H9 (cell line): ENCODE results near the gene TMOD4. TPM values are rescaled to one million over a fixed set of nuclear protein-coding genes. Genes with fewer than 3 reads are reported as not detected.

ENCODE experiments used
- DNase-seq: peaks from one replicate; pipeline ENCODE4 v3.0.0-alpha.2; 2017
- H2AFZ ChIP-seq: one replicate; pipeline ENCODE4 v1.6.1; 2013; ENCODE audit warnings: mild to moderate bottlenecking, low read length, control low read depth, moderate library complexity
- H2AK5ac ChIP-seq: 2 replicates; pipeline ENCODE4 v1.6.1; 2013; ENCODE audit warnings: low read length, control low read depth, mixed read lengths; ENCODE audit not compliant: insufficient read length
- H2BK120ac ChIP-seq: one replicate; pipeline ENCODE4 v1.6.1; 2013; ENCODE audit warnings: low read depth, mild to moderate bottlenecking, low read length, control low read depth, inconsistent platforms; ENCODE audit not compliant: poor library complexity, severe bottlenecking
- H2BK12ac ChIP-seq: 2 replicates; pipeline ENCODE4 v1.6.1; 2013; ENCODE audit warnings: low read length, control low read depth, mixed read lengths, low read depth; ENCODE audit not compliant: insufficient read length
- H2BK15ac ChIP-seq: 2 replicates; pipeline ENCODE4 v1.6.1; 2013; ENCODE audit warnings: low read depth, low read length, control low read depth
- H2BK20ac ChIP-seq: one replicate; pipeline ENCODE4 v1.6.1; 2013; ENCODE audit warnings: low read depth, mild to moderate bottlenecking, low read length, control low read depth, inconsistent platforms; ENCODE audit not compliant: poor library complexity, severe bottlenecking
- H2BK5ac ChIP-seq: 2 replicates; pipeline ENCODE4 v1.6.1; 2013; ENCODE audit warnings: low read length, control low read depth, mixed read lengths; ENCODE audit not compliant: insufficient read length
- H3K14ac ChIP-seq: 2 replicates; pipeline ENCODE4 v1.6.1; 2013; ENCODE audit warnings: low read length, control low read depth; ENCODE audit not compliant: insufficient read depth
- H3K18ac ChIP-seq: 2 replicates; pipeline ENCODE4 v1.6.1; 2013; ENCODE audit warnings: low read depth, mild to moderate bottlenecking, mixed read lengths, low read length, control low read depth; ENCODE audit not compliant: insufficient read length
- H3K23ac ChIP-seq: 2 replicates; pipeline ENCODE4 v1.6.1; 2013; ENCODE audit warnings: low read length, control low read depth, mixed read lengths, low read depth; ENCODE audit not compliant: insufficient read length
- H3K23me2 ChIP-seq: 2 replicates; pipeline ENCODE4 v1.6.1; 2013; ENCODE audit warnings: low read depth, mild to moderate bottlenecking, mixed read lengths, low read length, control low read depth; ENCODE audit not compliant: insufficient read length, poor library complexity, severe bottlenecking
- H3K27ac ChIP-seq: 2 replicates; pipeline ENCODE4 v1.5.1; 2013; ENCODE audit warnings: low read length, control low read depth, mixed read lengths, low read depth; ENCODE audit not compliant: insufficient read length
- H3K27me3 ChIP-seq: 2 replicates; pipeline ENCODE4 v1.6.1; 2013; ENCODE audit warnings: low read length, control low read depth, inconsistent platforms; ENCODE audit not compliant: insufficient read depth
- H3K4ac ChIP-seq: 2 replicates; pipeline ENCODE4 v1.6.1; 2013; ENCODE audit warnings: low read depth, mild to moderate bottlenecking, control low read depth, inconsistent platforms, low read length, moderate library complexity
- H3K4me1 ChIP-seq: 2 replicates; pipeline ENCODE4 v1.6.1; 2013; ENCODE audit warnings: low read length, control low read depth, inconsistent platforms; ENCODE audit not compliant: insufficient read depth
- H3K4me2 ChIP-seq: 2 replicates; pipeline ENCODE4 v1.6.1; 2013; ENCODE audit warnings: low read length, control low read depth, mixed read lengths; ENCODE audit not compliant: insufficient read length, insufficient read depth
- H3K56ac ChIP-seq: 2 replicates; pipeline ENCODE4 v1.6.1; 2013; ENCODE audit warnings: low read depth, mild to moderate bottlenecking, mixed read lengths, low read length, control low read depth; ENCODE audit not compliant: insufficient read length
- H3K79me1 ChIP-seq: 2 replicates; pipeline ENCODE4 v1.6.1; 2013; ENCODE audit warnings: low read depth, mild to moderate bottlenecking, moderate library complexity, low read length, control low read depth, inconsistent platforms; ENCODE audit not compliant: insufficient read depth, poor library complexity, severe bottlenecking
- H3K79me2 ChIP-seq: 2 replicates; pipeline ENCODE4 v1.6.1; 2013; ENCODE audit warnings: low read length, control low read depth, inconsistent platforms; ENCODE audit not compliant: insufficient read depth
- H3K9ac ChIP-seq: 2 replicates; pipeline ENCODE4 v1.6.1; 2013; ENCODE audit warnings: low read length, control low read depth, mixed read lengths; ENCODE audit not compliant: insufficient read length; ENCODE audit errors: extremely low read depth
- H3K9me3 ChIP-seq: one replicate; pipeline ENCODE4 v1.6.1; 2013; ENCODE audit warnings: low read depth, low read length, inconsistent platforms; ENCODE audit not compliant: control insufficient read depth
- H3T11ph ChIP-seq: one replicate; pipeline ENCODE4 v1.6.1; 2013; ENCODE audit warnings: mild to moderate bottlenecking, low read length, control low read depth, inconsistent platforms
- H4K20me1 ChIP-seq: one replicate; pipeline ENCODE4 v1.6.1; 2013; ENCODE audit not compliant: control insufficient read depth, insufficient read length, insufficient read depth
- H4K5ac ChIP-seq: 2 replicates; pipeline ENCODE4 v1.6.1; 2013; ENCODE audit warnings: low read depth, mild to moderate bottlenecking, mixed read lengths, low read length, control low read depth; ENCODE audit not compliant: insufficient read length
- H4K8ac ChIP-seq: replicated peaks from 2 replicates; pipeline ENCODE4 v1.6.1; 2013; ENCODE audit warnings: low read length, control low read depth, mixed read lengths, low read depth; ENCODE audit not compliant: insufficient read length
- H4K91ac ChIP-seq: 2 replicates; pipeline ENCODE4 v1.6.1; 2013; ENCODE audit warnings: low read depth, mild to moderate bottlenecking, moderate library complexity, mixed read lengths, low read length, control low read depth; ENCODE audit not compliant: insufficient read length
- H3K27ac Mint-ChIP-seq, 3 experiments: 2 replicates in 2 of 3; 3 replicates in 1 of 3; pipeline ENCODE4 v1.8.0; 2020 to 2021; ENCODE audit warnings: mixed read lengths in 3 of 3, mild to moderate bottlenecking in 1 of 3, moderate library complexity in 1 of 3
- H3K27me3 Mint-ChIP-seq: 2 replicates; pipeline ENCODE4 v1.8.0; 2021; ENCODE audit warnings: low read depth, mild to moderate bottlenecking, moderate library complexity, mixed read lengths
- H3K36me3 Mint-ChIP-seq, 3 experiments: 2 replicates in 2 of 3; 3 replicates in 1 of 3; pipeline ENCODE4 v1.8.0; 2020 to 2021; ENCODE audit warnings: low read depth in 3 of 3, mixed read lengths in 3 of 3; ENCODE audit not compliant: insufficient read depth in 1 of 3
- H3K4me1 Mint-ChIP-seq, 2 experiments: 2 replicates each; pipeline ENCODE4 v1.8.0; 2020; ENCODE audit warnings: mixed read lengths in 2 of 2
- H3K4me3 Mint-ChIP-seq, 2 experiments: 2 replicates in 1 of 2; 3 replicates in 1 of 2; pipeline ENCODE4 v1.8.0; 2020 to 2021; ENCODE audit warnings: mild to moderate bottlenecking in 2 of 2, mixed read lengths in 2 of 2, moderate library complexity in 1 of 2
- H3K9me3 Mint-ChIP-seq, 2 experiments: 2 replicates in 1 of 2; 3 replicates in 1 of 2; pipeline ENCODE4 v1.8.0; 2020; ENCODE audit warnings: mild to moderate bottlenecking in 2 of 2, mixed read lengths in 2 of 2, moderate library complexity in 1 of 2
- CTCF ChIP-seq: fragments of 200-600 bp; sonication (generic); conservative IDR thresholded peaks from 3 replicates; pipeline ENCODE4 v1.8.0; 2021; ENCODE audit warnings: antibody characterized with exemption, mild to moderate bottlenecking
- WGBS: extraction: QIAGEN DNeasy Blood & Tissue Kit; methylation state at CpG from one replicate; pipeline ENCODE4 v1.1.7; 2013; ENCODE audit warnings: missing lambda C conversion rate, low lambda C conversion rate, mixed read lengths; ENCODE audit not compliant: insufficient read length; ENCODE audit errors: extremely low coverage; 5-methylcytosine and 5-hydroxymethylcytosine counted together
- total RNA-seq: library from RNA; stranded (reverse); gene quantifications from 2 replicates; pipeline ENCODE4 v1.2.1, GENCODE V29; 2021

Gene TMOD4
- total RNA-seq, 1 experiment from 2014 or later = 0.42 TPM

- TF ChIP-seq CTCF = no peak
Observed at GRCh38 chr1:151167116-151167515, 8.7 kb downstream of the TMOD4 start.

More at GRCh38 chr1:151167116-151167515, 8.7 kb downstream of the TMOD4 start:
- Histone ChIP-seq H4K91ac (no peak overlapping the region), H3K27ac (no peak overlapping the region), H2BK120ac (no peak overlapping the region), H4K5ac (no peak overlapping the region), H3K56ac (no peak overlapping the region), H2BK5ac (no peak overlapping the region), H3K4ac (no peak overlapping the region), H3K23me2 (peaks cover 13% of the 10 kb centered on the region), H2BK20ac (no peak overlapping the region), H3K4me1 (0 out of 2 replicates have a peak, but pooled peaks cover 4% of the 10 kb centered on the region), H2AK5ac (no peak overlapping the region), H3K79me1 (no peaks in the 10 kb centered on the region), H3K9ac (no peak overlapping the region), H3T11ph (no peak overlapping the region), H3K9me3 (no peaks in the 10 kb centered on the region), H3K23ac (no peak overlapping the region), H3K27me3 (no peaks in the 10 kb centered on the region), H4K20me1 (no peaks in the 10 kb centered on the region), H2BK12ac (no peak overlapping the region), H3K4me2 (peak overlapping the region; percentile 70), H3K79me2 (no peaks in the 10 kb centered on the region), H3K14ac (no peak overlapping the region), H2AFZ (no peak overlapping the region), H3K18ac (no peak overlapping the region), H4K8ac (no peak overlapping the region), H2BK15ac (no peak overlapping the region)
- peak overlapping the region; percentile 96 to 98 for H3K4me3 Mint-ChIP-seq
- no peaks in the 10 kb centered on the region; a peak in 1 of 5 replicates for H3K9me3 Mint-ChIP-seq
- peaks cover 14 to 35% (median 32%) of the 10 kb centered on the region in 3 experiments; a peak in 6 of 7 replicates for H3K36me3 Mint-ChIP-seq
- no peak for DNase-seq
- WGBS = no CpG with 5 or more reads among the region's 6 CpGs
- peaks cover 22 to 27% of the 10 kb centered on the region in 2 experiments for H3K4me1 Mint-ChIP-seq
- peaks cover 3% of the 10 kb centered on the region; the same call in 1 of the 2 replicates for H3K27me3 Mint-ChIP-seq
- no peak overlapping the region for H3K27ac Mint-ChIP-seq
